Measurements from ENCODE around the gene NDNF.

Gene NDNF

DNA sequence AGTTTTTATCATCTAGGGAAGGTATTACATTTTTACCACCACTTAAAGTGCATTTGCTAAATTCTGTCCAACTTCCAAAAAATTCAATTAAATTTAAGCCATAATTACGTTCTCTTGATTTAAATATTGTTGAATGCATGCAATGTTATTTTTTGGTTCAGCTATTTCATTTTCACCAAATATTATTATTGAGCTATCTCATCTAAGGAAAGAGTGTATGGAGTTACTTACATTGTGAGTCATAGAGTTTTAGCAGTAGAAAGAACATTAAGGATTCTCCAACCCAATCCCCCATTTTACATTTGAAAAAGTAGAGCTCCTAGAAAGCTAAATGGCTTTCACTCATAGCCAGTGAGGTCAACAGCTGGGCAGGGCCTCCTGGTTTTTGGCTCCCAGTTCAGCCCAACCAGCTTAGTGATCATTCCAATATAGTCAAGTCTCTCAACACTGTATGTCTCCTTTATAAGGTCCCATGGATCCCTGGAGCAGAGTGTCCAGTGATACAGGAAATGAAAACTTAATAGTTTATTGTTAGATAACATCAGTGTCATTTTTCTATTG, 60.5 kb downstream of the NDNF start:
- no peak for DNase-seq

DNA sequence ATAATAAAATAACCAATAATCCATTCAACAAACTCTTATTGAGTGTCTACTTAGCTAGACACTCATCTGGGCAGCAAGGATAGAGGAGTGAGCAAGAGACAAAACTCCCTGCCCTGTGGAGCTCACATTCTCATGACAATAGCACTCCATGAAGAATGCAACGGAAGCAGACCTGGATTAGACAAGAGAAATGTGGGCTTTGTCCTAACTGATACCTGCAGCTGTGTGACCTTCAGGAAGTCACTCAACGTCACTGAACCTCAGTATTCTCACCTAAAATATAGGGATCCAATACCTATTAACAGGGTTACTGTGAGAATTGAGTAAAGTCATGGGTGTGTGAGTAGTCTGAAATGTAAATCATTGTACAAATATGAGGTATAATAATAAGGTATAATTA, 61.2 kb downstream of the NDNF start:
- DNase-seq: no peak

DNA sequence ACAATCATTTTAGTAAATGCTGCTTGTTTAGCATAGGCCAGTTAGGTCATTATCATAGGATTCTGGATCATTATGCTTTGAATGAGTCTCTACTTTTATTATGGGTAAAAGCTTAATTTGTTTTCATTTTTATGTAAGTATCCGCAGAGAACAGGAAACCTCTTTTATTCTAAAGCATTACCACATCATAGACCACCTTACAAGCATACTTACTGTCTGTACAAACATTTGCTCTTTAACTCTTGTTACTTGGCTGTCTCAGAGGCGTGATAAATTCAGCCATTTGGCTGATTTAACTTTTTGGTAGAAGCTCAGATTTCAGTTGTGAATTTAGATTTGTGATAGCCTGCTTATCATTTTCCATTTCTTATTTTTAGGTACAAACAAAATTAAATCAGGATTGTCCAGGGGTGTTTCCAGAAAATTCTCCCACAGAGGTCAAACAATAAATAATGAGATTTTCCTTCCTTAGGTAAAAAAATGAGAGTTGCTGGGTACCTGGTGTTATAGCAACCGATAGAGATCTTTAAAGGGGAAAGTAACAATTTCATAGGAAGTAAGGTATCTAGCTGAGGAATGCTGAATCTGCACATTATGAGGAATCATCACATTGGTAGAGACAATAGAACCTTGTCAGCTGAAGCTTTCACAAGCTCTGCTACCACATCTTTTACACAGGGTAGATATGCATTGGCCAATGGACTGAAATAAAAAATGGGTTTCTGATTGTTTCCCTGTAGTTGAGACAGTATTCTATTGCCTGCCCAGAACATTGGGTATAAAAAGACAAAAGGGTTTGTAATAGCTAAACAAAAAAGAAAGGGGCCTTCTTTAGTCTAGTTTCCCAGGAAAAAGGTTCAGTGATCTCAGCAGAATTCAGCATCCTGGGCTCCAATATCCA, 62.5 kb downstream of the NDNF start:
- DNase-seq: no peak

DNA sequence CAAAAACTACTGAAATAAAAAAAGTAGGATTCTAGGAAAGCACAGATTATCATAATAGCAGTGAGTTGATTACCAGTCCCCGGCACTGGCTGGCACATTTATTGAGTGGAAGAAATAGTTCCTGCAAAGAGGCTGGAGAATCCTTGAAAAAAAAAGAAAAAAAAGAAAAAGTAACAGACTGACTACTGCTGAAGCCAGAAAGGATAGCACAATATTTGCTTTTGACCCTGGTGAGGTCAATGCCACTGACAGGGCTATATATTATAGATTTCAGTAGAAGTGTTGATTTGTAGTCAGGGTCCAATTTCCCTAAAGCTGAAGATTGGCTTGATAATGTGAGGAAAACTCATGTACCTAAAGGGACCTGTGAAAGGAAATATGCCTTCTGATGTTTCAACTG, 64.7 kb downstream of the NDNF start:
- no peak for DNase-seq

DNA sequence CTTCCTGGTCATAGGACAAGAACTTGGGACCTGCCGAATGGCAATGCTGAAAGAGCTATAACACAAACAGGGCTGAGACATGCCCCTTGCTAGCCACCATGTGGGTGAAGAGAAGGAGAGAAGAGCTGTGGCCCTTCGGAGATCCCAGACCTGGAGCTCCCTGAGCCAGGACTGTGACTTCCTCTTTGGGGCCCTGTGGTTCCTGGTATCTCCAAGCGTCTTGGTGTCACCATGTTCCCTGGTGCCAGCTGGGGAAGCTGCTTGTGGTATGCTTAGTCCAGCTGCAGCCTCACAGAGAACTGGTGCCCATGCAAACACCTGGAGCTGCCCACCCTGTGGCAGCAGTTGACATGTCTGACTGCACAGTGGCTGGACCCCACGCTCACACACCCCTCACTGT, 68.5 kb downstream of the NDNF start:
- no peak for DNase-seq

DNA sequence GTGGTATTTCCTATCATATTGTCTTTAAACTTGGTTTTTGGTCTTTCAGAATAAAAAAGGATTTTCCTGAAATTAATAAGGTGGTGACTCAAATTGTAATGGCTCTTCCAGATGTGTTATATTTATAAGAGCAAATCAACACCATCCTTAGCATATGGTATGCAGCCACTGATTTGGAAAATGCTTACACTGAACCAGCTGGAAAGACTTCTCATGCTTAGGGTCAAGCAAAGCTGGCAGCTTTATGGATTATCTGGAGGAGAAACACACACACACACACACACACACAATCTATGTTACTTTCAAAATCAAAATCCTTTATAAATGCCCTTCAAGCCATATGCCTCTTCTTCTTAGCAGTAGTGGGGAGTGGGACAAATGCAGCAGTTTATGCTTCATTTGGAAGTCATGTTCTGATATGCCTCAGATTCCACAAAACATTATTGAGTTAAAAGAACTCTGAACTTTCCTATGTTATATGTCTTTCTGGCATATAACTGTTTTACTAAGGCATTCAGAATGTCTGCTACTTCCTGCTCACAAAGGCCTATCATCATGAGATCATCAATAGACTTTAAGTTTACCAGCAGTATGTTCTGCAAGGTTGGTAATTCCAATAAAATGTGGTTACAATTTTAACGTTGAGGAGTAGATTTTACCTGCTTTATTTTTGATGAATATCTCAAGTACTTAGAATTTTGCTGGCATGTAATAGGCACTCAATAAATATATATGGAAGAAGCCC, 76.9 kb downstream of the NDNF start:
- DNase-seq: no peak

DNA sequence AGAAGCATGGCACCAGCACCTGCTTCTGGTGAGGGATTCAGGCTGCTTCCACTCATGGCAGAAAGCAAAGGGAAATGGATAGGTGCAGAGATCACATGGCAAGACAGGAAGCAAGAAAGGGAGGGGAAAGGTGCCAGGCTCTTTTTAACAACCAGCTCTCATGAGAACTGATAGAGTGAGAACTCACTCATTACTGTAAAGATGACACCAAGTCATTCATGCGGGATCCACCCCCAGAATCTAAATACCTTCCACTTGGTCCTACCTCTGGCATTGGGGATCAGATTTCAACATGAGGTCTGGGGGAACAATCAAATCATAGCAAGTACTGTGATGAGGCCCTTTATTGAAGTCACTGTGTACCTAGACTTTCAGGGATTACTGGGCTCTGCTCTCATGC, 77.8 kb downstream of the NDNF start:
- DNase-seq: no peak

DNA sequence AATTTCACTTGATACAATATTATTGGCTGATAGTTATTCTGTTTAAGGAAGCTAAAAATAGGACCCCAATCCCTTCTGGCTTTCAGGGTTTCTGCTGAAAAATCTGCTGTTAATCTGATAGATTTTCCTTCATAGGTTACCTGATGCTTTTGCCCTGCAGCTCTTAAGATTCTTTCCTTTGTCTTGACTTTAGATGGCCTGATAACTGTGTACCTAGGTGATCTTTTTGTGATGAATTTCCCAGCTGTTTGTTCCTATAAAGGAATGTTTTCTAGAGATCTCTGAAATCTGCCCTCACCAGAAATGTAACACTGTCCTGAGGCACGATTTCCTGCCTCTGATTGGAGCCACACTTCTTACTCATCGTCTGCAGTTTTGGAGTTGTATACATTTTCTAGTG, 80.5 kb downstream of the NDNF start:
- DNase-seq: no peak

DNA sequence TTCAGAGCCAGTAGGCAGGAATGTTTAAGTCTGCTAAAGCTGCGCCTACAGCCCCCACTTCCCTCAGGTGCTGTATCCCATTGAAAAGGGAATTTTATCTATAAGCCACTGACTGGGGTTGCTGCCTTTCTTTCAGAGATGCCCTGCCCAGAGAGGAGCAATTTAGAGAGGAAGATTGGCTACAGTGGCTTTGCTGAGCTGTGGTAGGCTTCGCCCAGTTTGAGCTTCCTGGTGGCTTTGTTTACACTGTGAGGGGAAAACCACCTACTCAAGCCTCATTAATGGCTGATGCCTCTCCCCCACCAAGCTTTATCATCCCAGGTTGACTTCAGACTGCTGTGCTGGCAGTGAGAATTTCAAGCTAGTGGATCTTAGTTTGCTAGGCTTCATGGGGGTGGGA, 82.1 kb downstream of the NDNF start:
- DNase-seq: no peak
